Measurements from ENCODE around the gene ZMPSTE24.
"Not testable (repeated sequence)": the region's sequence is repeated elsewhere in the genome, so short reads cannot be mapped to it uniquely, and the experiment has no call there.

- TF ChIP-seq, protein P1, sequence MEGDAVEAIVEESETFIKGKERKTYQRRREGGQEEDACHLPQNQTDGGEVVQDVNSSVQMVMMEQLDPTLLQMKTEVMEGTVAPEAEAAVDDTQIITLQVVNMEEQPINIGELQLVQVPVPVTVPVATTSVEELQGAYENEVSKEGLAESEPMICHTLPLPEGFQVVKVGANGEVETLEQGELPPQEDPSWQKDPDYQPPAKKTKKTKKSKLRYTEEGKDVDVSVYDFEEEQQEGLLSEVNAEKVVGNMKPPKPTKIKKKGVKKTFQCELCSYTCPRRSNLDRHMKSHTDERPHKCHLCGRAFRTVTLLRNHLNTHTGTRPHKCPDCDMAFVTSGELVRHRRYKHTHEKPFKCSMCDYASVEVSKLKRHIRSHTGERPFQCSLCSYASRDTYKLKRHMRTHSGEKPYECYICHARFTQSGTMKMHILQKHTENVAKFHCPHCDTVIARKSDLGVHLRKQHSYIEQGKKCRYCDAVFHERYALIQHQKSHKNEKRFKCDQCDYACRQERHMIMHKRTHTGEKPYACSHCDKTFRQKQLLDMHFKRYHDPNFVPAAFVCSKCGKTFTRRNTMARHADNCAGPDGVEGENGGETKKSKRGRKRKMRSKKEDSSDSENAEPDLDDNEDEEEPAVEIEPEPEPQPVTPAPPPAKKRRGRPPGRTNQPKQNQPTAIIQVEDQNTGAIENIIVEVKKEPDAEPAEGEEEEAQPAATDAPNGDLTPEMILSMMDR (IDR thresholded peaks at IDR 0.05; ENCODE audit: low read depth, low read length, poor library complexity, severe bottlenecking): not testable (repeated sequence)
- TF ChIP-seq EZH2phosphoT487 (IDR thresholded peaks at IDR 0.05; ENCODE audit: borderline replicate concordance, low read length): not testable (repeated sequence)
Observed at GRCh38 chr1:40342381-40342717, 84.3 kb downstream of the ZMPSTE24 start.
